ENCODE measurements around the gene ENTREP3.
"Not testable (repeated sequence)": the region's sequence is repeated elsewhere in the genome, so short reads cannot be mapped to it uniquely, and the experiment has no call there.

The ENTREP3 gene

DNA sequence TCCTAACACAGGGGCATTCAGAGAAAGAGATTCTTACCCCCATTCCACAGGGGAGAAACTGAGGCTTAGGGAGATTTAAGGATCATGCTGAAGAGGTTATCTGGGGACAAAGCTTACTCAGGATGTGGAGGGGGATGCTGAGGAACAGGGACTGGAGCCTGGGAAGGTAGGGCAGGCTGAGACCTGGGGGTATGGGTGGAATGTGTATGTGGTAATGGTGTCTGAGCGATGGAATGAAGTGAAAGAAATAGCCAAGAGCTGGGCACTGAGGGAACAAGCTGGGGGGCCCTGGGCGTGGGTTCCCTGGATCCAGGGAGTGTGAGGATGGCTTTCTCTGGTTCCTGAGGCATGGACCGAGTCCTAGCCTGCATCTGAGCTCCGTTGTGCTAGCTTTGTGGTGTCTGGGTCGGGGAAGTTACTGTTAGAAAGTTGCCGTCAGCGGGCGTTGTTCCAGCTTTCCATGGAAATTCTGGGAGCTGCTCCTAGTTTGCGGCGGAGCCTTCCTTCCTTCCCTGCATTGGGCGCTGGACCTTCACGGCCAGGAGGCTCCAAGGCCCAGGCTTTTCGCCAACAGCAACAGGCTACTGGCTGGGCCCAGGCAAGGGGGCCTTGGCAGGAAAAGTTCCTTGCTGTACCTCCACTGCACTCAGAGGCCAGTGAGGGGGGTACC lies 43.8 kb downstream of the ENTREP3 start:
- not testable (repeated sequence) for H3K27ac ChIP-seq (ENCODE audit: low read depth, low read length); H3K9ac ChIP-seq (ENCODE audit: low read length in 5 of 5); H3K4me3 ChIP-seq (ENCODE audit: low read depth in 1 of 5, low read length in 5 of 5); H3K27me3 ChIP-seq (ENCODE audit: control insufficient read depth in 5 of 5, insufficient read depth in 4 of 5, low read length in 5 of 5); H3K9me3 ChIP-seq (ENCODE audit: control insufficient read depth in 5 of 5, low read length in 5 of 5)
- Histone ChIP-seq H3K36me3 (ENCODE audit: control insufficient read depth in 5 of 5, insufficient read depth in 5 of 5, low read length in 5 of 5) (peaks cover 0 to 40% (median 5%) of the 10 kb centered on the region in 5 donors), H3K4me1 (ENCODE audit: control insufficient read depth in 5 of 5, insufficient read depth in 5 of 5, low read length in 5 of 5) (peaks cover 8 to 30% (median 28%) of the 10 kb centered on the region in 5 donors)

DNA sequence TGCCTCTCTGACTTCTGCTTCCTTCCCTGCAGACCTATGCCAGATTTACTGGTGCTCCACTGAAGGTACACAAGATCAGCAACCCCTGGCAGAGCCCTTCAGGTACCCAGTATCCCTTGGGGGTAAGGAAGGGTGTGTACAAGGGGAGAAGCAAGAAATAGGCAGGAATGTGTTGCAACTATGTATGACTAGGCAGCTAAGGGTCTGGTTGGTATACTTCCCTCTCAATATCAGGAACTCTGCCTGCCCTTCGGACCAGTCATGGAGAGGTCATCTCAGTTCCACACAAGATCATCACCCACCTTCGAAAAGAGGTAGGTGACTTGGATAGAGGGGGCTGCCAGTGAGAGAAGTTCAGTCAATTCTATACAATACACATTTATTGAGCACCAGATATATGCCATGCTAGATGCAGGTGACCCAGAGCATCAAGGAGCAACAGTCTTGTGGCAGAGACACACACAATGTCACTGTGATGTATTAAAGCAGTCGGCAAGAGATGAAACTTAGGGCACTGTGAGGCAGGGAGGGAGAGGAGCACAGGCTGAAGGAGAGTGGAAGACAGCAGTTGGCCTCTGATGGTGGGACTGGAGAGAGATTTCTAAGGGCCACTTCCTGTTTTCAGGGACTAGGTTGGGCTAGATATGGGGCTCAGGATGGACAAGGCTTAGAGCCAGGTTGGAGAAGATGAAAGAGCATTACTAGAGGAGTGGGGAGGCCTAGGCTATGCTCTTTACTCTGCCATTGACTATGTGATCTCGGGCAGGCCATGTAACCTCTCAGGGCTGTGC lies 44.8 kb downstream of the ENTREP3 start:
- peaks cover 0 to 33% (median 5%) of the 10 kb centered on the region in 5 donors for H3K36me3 ChIP-seq (ENCODE audit: control insufficient read depth in 5 of 5, insufficient read depth in 5 of 5, low read length in 5 of 5)
- no peaks in the 10 kb centered on the region for H3K9me3 ChIP-seq (ENCODE audit: control insufficient read depth in 5 of 5, low read length in 5 of 5)
- H3K4me1 ChIP-seq (ENCODE audit: control insufficient read depth in 5 of 5, insufficient read depth in 5 of 5, low read length in 5 of 5) = peaks cover 8 to 30% (median 28%) of the 10 kb centered on the region in 5 donors
- H3K27ac ChIP-seq (ENCODE audit: low read depth, low read length) = no peak overlapping the region
- no peak overlapping the region for H3K9ac ChIP-seq (ENCODE audit: low read length in 5 of 5)
- H3K27me3 ChIP-seq (ENCODE audit: control insufficient read depth in 5 of 5, insufficient read depth in 4 of 5, low read length in 5 of 5) = no peaks in the 10 kb centered on the region
- no peak overlapping the region for H3K4me3 ChIP-seq (ENCODE audit: low read depth in 1 of 5, low read length in 5 of 5)

DNA sequence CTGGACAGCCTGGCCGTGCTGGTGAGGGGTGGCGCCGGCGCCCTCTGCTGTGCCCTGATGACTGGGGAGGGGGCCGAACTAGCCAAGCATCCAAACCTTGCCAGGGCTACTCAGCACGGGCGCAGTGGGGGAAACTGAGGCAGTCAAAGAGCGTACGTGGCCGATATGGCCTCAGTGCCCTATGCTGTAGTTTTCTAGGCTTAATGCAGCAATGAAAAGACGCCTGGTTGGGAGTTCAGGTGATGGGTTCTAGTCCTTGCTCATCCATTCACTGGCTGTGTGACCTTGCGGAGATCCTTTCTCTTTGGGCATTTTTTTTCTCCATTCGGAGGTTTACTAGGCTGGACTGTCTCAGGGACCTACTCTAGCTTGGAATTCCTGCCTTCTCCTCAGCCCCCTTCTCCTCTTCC lies 46.0 kb downstream of the ENTREP3 start:
- H3K9ac ChIP-seq (ENCODE audit: low read length in 5 of 5) = peak overlapping the region; percentile 66 to 97 (median 92)
- H3K27me3 ChIP-seq (ENCODE audit: control insufficient read depth in 5 of 5, insufficient read depth in 4 of 5, low read length in 5 of 5) = no peaks in the 10 kb centered on the region
- H3K36me3 ChIP-seq (ENCODE audit: control insufficient read depth in 5 of 5, insufficient read depth in 5 of 5, low read length in 5 of 5) = peaks cover 0 to 26% (median 5%) of the 10 kb centered on the region in 5 donors
- H3K4me1 ChIP-seq (ENCODE audit: control insufficient read depth in 5 of 5, insufficient read depth in 5 of 5, low read length in 5 of 5) = peaks cover 8 to 30% (median 28%) of the 10 kb centered on the region in 5 donors
- H3K9me3 ChIP-seq (ENCODE audit: control insufficient read depth in 5 of 5, low read length in 5 of 5) = no peaks in the 10 kb centered on the region
- peak overlapping the region; percentile 99 for H3K27ac ChIP-seq (ENCODE audit: low read depth, low read length)
- H3K4me3 ChIP-seq (ENCODE audit: low read depth in 1 of 5, low read length in 5 of 5) = peak overlapping the region; percentile 78 to 97 (median 94)

DNA sequence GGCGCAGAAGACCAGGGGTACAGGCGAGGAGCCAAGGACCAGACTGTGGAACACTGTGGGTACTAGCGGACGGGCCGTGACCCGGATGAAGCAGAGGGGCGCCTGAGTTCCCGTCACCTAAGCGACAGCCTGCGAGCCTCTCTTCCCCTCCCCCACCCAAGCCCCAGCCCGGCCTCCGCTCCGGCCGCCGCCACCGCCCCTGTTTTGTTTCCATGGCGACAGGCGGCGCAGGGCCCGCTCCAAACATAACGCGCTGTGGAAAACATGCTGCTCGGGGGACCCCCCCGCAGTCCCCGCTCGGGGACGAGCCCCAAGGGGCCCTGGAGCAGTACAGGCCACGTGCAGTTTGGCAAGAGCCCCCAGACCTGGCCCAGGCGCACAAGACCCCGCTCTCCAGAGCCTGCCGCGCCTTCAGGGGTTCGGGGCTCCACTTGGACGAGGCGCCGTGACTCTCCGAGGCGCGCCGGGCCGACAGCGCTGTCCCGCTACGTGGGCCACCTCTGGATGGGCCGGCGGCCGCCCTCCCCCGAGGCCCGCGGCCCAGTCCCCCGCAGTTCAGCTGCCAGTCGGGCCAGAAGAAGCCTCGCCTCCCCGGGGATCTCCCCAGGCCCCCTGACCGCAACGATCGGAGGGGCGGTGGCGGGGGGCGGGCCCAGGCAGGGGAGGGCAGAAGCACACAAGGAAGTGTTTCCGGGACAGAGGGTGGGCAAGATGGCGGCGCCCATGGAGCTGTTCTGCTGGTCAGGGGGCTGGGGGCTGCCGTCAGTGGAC lies 46.6 kb downstream of the ENTREP3 start, which contains the start of gene MTX1:
TSS of gene MTX1 (plus strand) at position 155 of the 771 bp plus-strand sequence. CDS start at position 265, 110 bp downstream.
- peaks cover 0 to 26% (median 5%) of the 10 kb centered on the region in 5 donors for H3K36me3 ChIP-seq (ENCODE audit: control insufficient read depth in 5 of 5, insufficient read depth in 5 of 5, low read length in 5 of 5)
- peak within 1 kb of the TSS; percentile 78 to 97 (median 94) for H3K4me3 ChIP-seq (ENCODE audit: low read depth in 1 of 5, low read length in 5 of 5)
- no peaks in the 10 kb centered on the region for H3K27me3 ChIP-seq (ENCODE audit: control insufficient read depth in 5 of 5, insufficient read depth in 4 of 5, low read length in 5 of 5)
- H3K9ac ChIP-seq (ENCODE audit: low read length in 5 of 5) = peak within 1 kb of the TSS; percentile 90 to 97 (median 94)
- H3K27ac ChIP-seq (ENCODE audit: low read depth, low read length) = peak within 1 kb of the TSS; percentile 99
- H3K4me1 ChIP-seq (ENCODE audit: control insufficient read depth in 5 of 5, insufficient read depth in 5 of 5, low read length in 5 of 5) = peaks cover 8 to 30% (median 28%) of the 10 kb centered on the region in 5 donors
- no peaks in the 10 kb centered on the region for H3K9me3 ChIP-seq (ENCODE audit: control insufficient read depth in 5 of 5, low read length in 5 of 5)

DNA sequence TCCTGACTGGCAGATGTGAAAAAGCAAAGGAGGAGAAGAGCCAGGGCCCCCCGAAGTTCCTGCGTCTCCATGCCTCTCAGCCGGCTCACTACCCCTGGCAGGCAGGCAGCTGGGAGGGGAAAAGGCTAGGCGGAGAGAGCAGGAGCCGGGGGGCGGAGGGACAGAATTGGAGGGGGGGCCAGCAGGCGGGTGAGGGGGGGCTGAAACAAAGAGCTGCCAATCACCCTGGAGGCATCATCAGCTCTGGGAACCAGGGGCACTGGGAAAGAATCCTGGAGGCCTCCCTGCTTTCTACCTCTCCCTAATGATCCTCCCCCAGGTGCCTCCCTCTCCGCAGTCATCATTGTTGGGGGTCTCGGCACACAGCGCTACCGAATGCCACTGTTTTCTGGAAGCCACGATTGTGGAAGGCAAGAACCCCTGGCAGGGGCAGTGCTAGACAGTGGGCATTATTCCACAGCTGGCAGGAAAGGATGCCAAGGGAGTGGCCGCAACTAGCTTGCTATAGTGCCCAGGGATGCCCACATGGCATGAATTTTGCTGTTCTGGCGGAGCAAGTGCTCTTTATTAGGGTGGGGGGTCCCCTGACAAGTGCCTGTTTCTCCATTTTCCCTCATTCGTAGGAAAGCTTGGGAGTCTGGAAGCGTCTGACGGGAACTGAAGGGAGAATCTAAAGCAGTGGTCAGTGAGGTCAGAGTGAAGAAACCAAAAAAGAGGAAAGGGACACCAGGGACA lies 47.3 kb downstream of the ENTREP3 start, which contains the start of gene THBS3:
TSS of gene THBS3 (minus strand) at position 92 of the 735 bp plus-strand sequence. CDS start at position 71, 21 bp downstream.
- Histone ChIP-seq H3K9me3 (ENCODE audit: control insufficient read depth in 5 of 5, low read length in 5 of 5) (no peaks in the 10 kb centered on the region), H3K27ac (ENCODE audit: low read depth, low read length) (peak within 1 kb of the TSS; percentile 99), H3K9ac (ENCODE audit: low read length in 5 of 5) (peak within 1 kb of the TSS; percentile 90 to 97 (median 94)), H3K36me3 (ENCODE audit: control insufficient read depth in 5 of 5, insufficient read depth in 5 of 5, low read length in 5 of 5) (peaks cover 0 to 26% (median 5%) of the 10 kb centered on the region in 5 donors), H3K27me3 (ENCODE audit: control insufficient read depth in 5 of 5, insufficient read depth in 4 of 5, low read length in 5 of 5) (no peaks in the 10 kb centered on the region), H3K4me3 (ENCODE audit: low read depth in 1 of 5, low read length in 5 of 5) (peak within 1 kb of the TSS; percentile 74 to 97 (median 78)), H3K4me1 (ENCODE audit: control insufficient read depth in 5 of 5, insufficient read depth in 5 of 5, low read length in 5 of 5) (peaks cover 8 to 30% (median 28%) of the 10 kb centered on the region in 5 donors)

DNA sequence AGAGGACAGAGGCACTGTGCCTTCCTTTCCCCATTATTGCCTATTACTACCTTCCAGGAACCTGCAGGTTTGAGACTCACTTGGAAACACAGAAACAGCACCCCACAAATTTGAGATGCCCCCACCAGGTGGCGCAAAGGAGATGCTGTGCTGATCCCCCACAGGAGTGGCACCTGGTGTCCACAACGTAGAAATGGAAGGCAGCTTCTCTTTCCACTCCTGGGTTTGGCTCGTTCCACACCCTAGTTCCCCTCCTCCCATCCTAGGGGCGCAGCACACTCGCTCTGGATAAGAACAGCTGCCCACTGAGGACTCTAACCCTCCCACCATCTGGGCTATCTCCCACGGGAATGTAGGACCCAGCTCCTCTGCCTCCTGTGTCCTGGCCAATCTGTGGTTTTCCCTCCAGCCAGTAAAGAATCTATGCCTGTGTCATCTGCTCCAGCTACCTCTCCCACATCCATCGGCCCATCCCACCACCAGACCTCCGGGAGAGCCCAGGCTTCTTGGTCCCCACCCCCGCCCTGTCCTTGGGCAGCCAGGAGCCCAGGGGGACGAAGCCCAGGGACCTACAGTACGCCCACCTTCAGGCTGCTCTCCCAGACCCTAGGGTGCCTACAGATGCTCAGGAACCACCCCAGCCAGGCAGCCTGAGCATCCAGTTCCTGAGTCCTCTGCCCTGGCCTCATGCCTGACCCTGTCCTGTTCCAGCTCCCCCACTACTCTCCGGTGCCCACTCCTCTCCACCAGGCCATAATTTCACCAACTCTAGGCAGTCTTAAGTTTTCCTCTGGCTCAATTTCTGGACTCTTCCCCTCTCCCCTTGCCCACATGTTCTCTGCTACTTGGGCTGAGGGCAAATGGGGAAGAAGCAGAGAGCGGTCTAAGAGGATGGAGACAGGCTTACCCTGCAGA lies 48.1 kb downstream of the ENTREP3 start:
- H3K9ac ChIP-seq (ENCODE audit: low read length in 5 of 5) = peak overlapping the region in 4 of 5 donors; percentile 40 to 78 (median 54)
- H3K27me3 ChIP-seq (ENCODE audit: control insufficient read depth in 5 of 5, insufficient read depth in 4 of 5, low read length in 5 of 5) = no peaks in the 10 kb centered on the region
- H3K4me1 ChIP-seq (ENCODE audit: control insufficient read depth in 5 of 5, insufficient read depth in 5 of 5, low read length in 5 of 5) = peaks cover 8 to 30% (median 28%) of the 10 kb centered on the region in 5 donors

GRCh38 chr1:155205969-155206593 lies 49.2 kb downstream of the ENTREP3 start:
- Histone ChIP-seq H3K4me1 (ENCODE audit: control insufficient read depth in 5 of 5, insufficient read depth in 5 of 5, low read length in 5 of 5) (peaks cover 8 to 30% (median 28%) of the 10 kb centered on the region in 5 donors), H3K36me3 (ENCODE audit: control insufficient read depth in 5 of 5, insufficient read depth in 5 of 5, low read length in 5 of 5) (peaks cover 0 to 9% (median 3%) of the 10 kb centered on the region in 5 donors), H3K27ac (ENCODE audit: low read depth, low read length) (no peak overlapping the region), H3K27me3 (ENCODE audit: control insufficient read depth in 5 of 5, insufficient read depth in 4 of 5, low read length in 5 of 5) (no peaks in the 10 kb centered on the region), H3K9me3 (ENCODE audit: control insufficient read depth in 5 of 5, low read length in 5 of 5) (no peaks in the 10 kb centered on the region), H3K4me3 (ENCODE audit: low read depth in 1 of 5, low read length in 5 of 5) (no peak overlapping the region), H3K9ac (ENCODE audit: low read length in 5 of 5) (no peak overlapping the region)

More for the DNA sequence above, 48.1 kb downstream of the ENTREP3 start:
- Histone ChIP-seq H3K4me3 (ENCODE audit: low read depth in 1 of 5, low read length in 5 of 5) (peak overlapping the region; percentile 56 to 94 (median 71)), H3K9me3 (ENCODE audit: control insufficient read depth in 5 of 5, low read length in 5 of 5) (no peaks in the 10 kb centered on the region), H3K36me3 (ENCODE audit: control insufficient read depth in 5 of 5, insufficient read depth in 5 of 5, low read length in 5 of 5) (peaks cover 0 to 19% (median 5%) of the 10 kb centered on the region in 5 donors), H3K27ac (ENCODE audit: low read depth, low read length) (peak overlapping the region; percentile 99)

- peaks cover 0 to 12% (median 6%) of the 10 kb centered on the region in 5 donors for H3K36me3 ChIP-seq (ENCODE audit: control insufficient read depth in 5 of 5, insufficient read depth in 5 of 5, low read length in 5 of 5)
These were observed 50.2 kb downstream of the ENTREP3 start for GRCh38 chr1:155205035-155205434.

More at GRCh38 chr1:155205035-155205434, 50.2 kb downstream of the ENTREP3 start:
- H3K9me3 ChIP-seq (ENCODE audit: control insufficient read depth in 5 of 5, low read length in 5 of 5) = no peaks in the 10 kb centered on the region
- H3K9ac ChIP-seq (ENCODE audit: low read length in 5 of 5) = no peak overlapping the region
- H3K27me3 ChIP-seq (ENCODE audit: control insufficient read depth in 5 of 5, insufficient read depth in 4 of 5, low read length in 5 of 5) = no peaks in the 10 kb centered on the region
- H3K27ac ChIP-seq (ENCODE audit: low read depth, low read length) = no peak overlapping the region
- no peak overlapping the region for H3K4me3 ChIP-seq (ENCODE audit: low read depth in 1 of 5, low read length in 5 of 5)
- H3K4me1 ChIP-seq (ENCODE audit: control insufficient read depth in 5 of 5, insufficient read depth in 5 of 5, low read length in 5 of 5) = peaks cover 8 to 28% (median 28%) of the 10 kb centered on the region in 5 donors

Data from subcutaneous abdominal adipose tissue (tissue), 5 donors.